HepG2 (cell line): ENCODE data around the gene P2RX7. TPM values are rescaled to one million over a fixed set of nuclear protein-coding genes. Genes with fewer than 3 reads are reported as not detected.

ENCODE experiments used
- ATAC-seq: fragments of 200-7000 bp; cut with Tn5 transposase; 3 replicates; pipeline ENCODE4 v1.9.1; 2020; ENCODE audit warnings: mild to moderate bottlenecking, moderate library complexity
- BruUV-seq: library from RNA; stranded (reverse); fragments of 400-500 nt; replicated peaks from 2 replicates; lab custom pipeline; 2021; lab: Mats Ljungman, UMichigan
- CTCF ChIA-PET: fragments of 300-600 bp; formaldehyde crosslinking; extraction: SDS; loops from one replicate; lab custom pipeline; 2021; ENCODE audit warnings: low total read pairs, inconsistent platforms, low intra/inter-chr PET ratio; lab: Yijun Ruan, JAX
- POLR2A ChIA-PET: fragments of 350-600 bp; sonication (Branson Sonifier 250); formaldehyde crosslinking; loops from one replicate; lab custom pipeline; 2020; ENCODE audit warnings: antibody characterized with exemption, inconsistent platforms; lab: Yijun Ruan, JAX
- DNase-seq: peaks from one replicate; pipeline ENCODE4 v3.0.0-alpha.2; 2015; ENCODE audit warnings: low spot score
- FAIRE-seq: peaks from 3 replicates; lab custom pipeline; 2011; peaks lifted over from hg19 to GRCh38; lab: Jason Lieb, UNC
- H2AFZ ChIP-seq: one replicate; pipeline ENCODE4 v1.6.1; 2011; ENCODE audit warnings: low read length, inconsistent platforms
- H3K27ac ChIP-seq: fragments of 300-600 bp; 3 replicates; pipeline ENCODE4 v1.8.0; 2011; ENCODE audit warnings: mixed run types, mild to moderate bottlenecking, mixed read lengths, low read length, inconsistent platforms; ENCODE audit not compliant: insufficient read depth; ENCODE audit errors: extremely low read length
- H3K27me3 ChIP-seq, 2 experiments: fragments of 200-600 bp in 1 of 2; 2 replicates in 1 of 2; 3 replicates in 1 of 2; pipeline versions ENCODE4 v1.6.0 to v1.8.0; 2011; ENCODE audit warnings: low read length in 2 of 2, mild to moderate bottlenecking in 2 of 2, moderate library complexity in 2 of 2, inconsistent platforms in 1 of 2; ENCODE audit not compliant: insufficient read depth in 2 of 2, control insufficient read depth in 1 of 2
- H3K36me3 ChIP-seq, 2 experiments: fragments of 200-600 bp in 1 of 2; replicated peaks in 1 of 2; 2 replicates in 1 of 2; 3 replicates in 1 of 2; pipeline versions ENCODE4 v1.5.1 to v1.8.0; 2011; ENCODE audit warnings: low read length in 2 of 2, inconsistent platforms in 1 of 2; ENCODE audit not compliant: insufficient read depth in 2 of 2, control insufficient read depth in 1 of 2
- H3K4me1 ChIP-seq: 2 replicates; pipeline ENCODE4 v1.5.1; 2012; ENCODE audit warnings: low read length, inconsistent platforms; ENCODE audit not compliant: insufficient read depth
- H3K4me2 ChIP-seq: 2 replicates; pipeline ENCODE4 v1.6.0; 2011; ENCODE audit warnings: low read depth, low read length, inconsistent platforms
- H3K4me3 ChIP-seq, 3 experiments: fragments of 200-600 bp in 1 of 3; sonication (generic), shearing (Covaris generic) in 1 of 3; replicated peaks in 1 of 3; 2 replicates each; pipeline ENCODE4 v1.5.1; 2011 to 2016; ENCODE audit warnings: low read length in 3 of 3, inconsistent platforms in 2 of 3, low read depth in 2 of 3, mild to moderate bottlenecking in 2 of 3, control low read depth in 1 of 3, mixed read lengths in 1 of 3; ENCODE audit not compliant: insufficient read depth in 1 of 3
- H3K79me2 ChIP-seq: one replicate; pipeline ENCODE4 v1.6.1; 2011; ENCODE audit warnings: low read length, inconsistent platforms; ENCODE audit not compliant: insufficient read depth
- H3K9ac ChIP-seq: 2 replicates; pipeline ENCODE4 v1.6.0; 2011; ENCODE audit warnings: mild to moderate bottlenecking, low read depth, low read length, inconsistent platforms; ENCODE audit not compliant: insufficient read depth
- H3K9me3 ChIP-seq: 2 replicates; pipeline ENCODE4 v1.5.1; 2012; ENCODE audit warnings: mild to moderate bottlenecking, low read length
- H4K20me1 ChIP-seq: 2 replicates; pipeline ENCODE4 v1.6.0; 2011; ENCODE audit warnings: inconsistent platforms, mild to moderate bottlenecking, low read length, moderate library complexity; ENCODE audit not compliant: insufficient read depth
- AKNA ChIP-seq: sonication (generic); formaldehyde crosslinking; IDR thresholded peaks from 2 replicates; pipeline ENCODE4 v1.4.0; 2020; ENCODE audit warnings: missing genetic modification reagents, borderline replicate concordance
- ATAD3A ChIP-seq: sonication (generic); formaldehyde crosslinking; IDR thresholded peaks from 2 replicates; pipeline ENCODE4 v1.4.0; 2020; ENCODE audit warnings: missing genetic modification reagents
- BRCA1 ChIP-seq: sonication (generic); formaldehyde crosslinking; IDR thresholded peaks from 2 replicates; pipeline ENCODE4 v1.4.0; 2020; ENCODE audit warnings: missing genetic modification reagents
- HNF1B ChIP-seq: sonication (generic); formaldehyde crosslinking; IDR thresholded peaks from 2 replicates; pipeline ENCODE4 v1.5.1; 2020; ENCODE audit warnings: mild to moderate bottlenecking, moderate library complexity, missing genetic modification reagents
- HNF4G ChIP-seq, 2 experiments: sonication (generic) in 1 of 2; formaldehyde crosslinking in 1 of 2; IDR thresholded peaks; 2 replicates each; pipeline versions ENCODE4 v1.4.0 to v1.6.1; 2011 to 2020; ENCODE audit warnings: borderline replicate concordance in 2 of 2, low read depth in 2 of 2, mild to moderate bottlenecking in 2 of 2, low read length in 1 of 2, missing genetic modification reagents in 1 of 2, moderate library complexity in 1 of 2
- NR2C2 ChIP-seq: sonication (generic); formaldehyde crosslinking; IDR thresholded peaks from 2 replicates; pipeline ENCODE4 v1.4.0; 2020; ENCODE audit warnings: missing genetic modification reagents, mild to moderate bottlenecking, moderate library complexity, borderline replicate concordance
- SP140L ChIP-seq: sonication (generic); formaldehyde crosslinking; IDR thresholded peaks from 2 replicates; pipeline ENCODE4 v1.4.0; 2020; ENCODE audit warnings: missing genetic modification reagents, borderline replicate concordance
- ZBTB8A ChIP-seq: sonication (generic); formaldehyde crosslinking; IDR thresholded peaks from 2 replicates; pipeline ENCODE4 v1.4.0; 2020; ENCODE audit warnings: mild to moderate bottlenecking, low read depth, missing genetic modification reagents, borderline replicate concordance
- ZNF580 ChIP-seq: IDR thresholded peaks from 2 replicates; pipeline ENCODE4 v1.6.1; 2016; ENCODE audit warnings: low read depth, borderline replicate concordance
- ZNF614 ChIP-seq: IDR thresholded peaks from 2 replicates; pipeline ENCODE4 v1.6.1; 2018; ENCODE audit warnings: missing biosample characterization, missing genetic modification reagents, inconsistent platforms, borderline replicate concordance
- ZNF768 ChIP-seq: sonication (generic); formaldehyde crosslinking; IDR thresholded peaks from 2 replicates; pipeline ENCODE4 v1.4.0; 2020; ENCODE audit warnings: missing genetic modification reagents
- WGBS: methylation state at CpG from one replicate; pipeline ENCODE4 v1.1.6; 2017; ENCODE audit warnings: low lambda C conversion rate; 5-methylcytosine and 5-hydroxymethylcytosine counted together
- in situ Hi-C: cut with HindIII; loops from 2 replicates; pipeline ENCODE4 v1.10.0; 2017; ENCODE audit warnings: low pct_unique_long_range_greater_than_20kb; ENCODE audit not compliant: extremely low pct_ligation_motif_present
- intact Hi-C: fragments of 100-400 bp; cut with micrococcal nuclease; formaldehyde crosslinking; loops from one replicate; pipeline ENCODE4 v1.10.0; 2022; ENCODE audit not compliant: unreplicated experiment
- polyA plus RNA-seq, 8 experiments: library from polyadenylated mRNA; depleted of rRNA in 3 of 8; stranded (reverse) in 7 of 8; unstranded in 1 of 8; fragments of >200 nt; fragmentation: Illumina TruSeq in 4 of 8; extraction: Trizol in 4 of 8; gene quantifications; 2 replicates each; pipeline versions ENCODE4 v1.2.1 to v1.2.3, GENCODE V29; 2011 to 2016; ENCODE audit warnings: low read depth in 4 of 8, missing spikeins in 1 of 8, mixed read lengths in 1 of 8; ENCODE audit not compliant: insufficient read depth in 1 of 8
- total RNA-seq, 5 experiments: library from RNA; depleted of rRNA; stranded (reverse); fragments of >200 nt; fragmentation: Illumina TruSeq; extraction: Trizol; gene quantifications; 2 replicates each; pipeline ENCODE4 v1.2.3, GENCODE V29; 2016; ENCODE audit warnings: low read depth in 1 of 5
- TF ChIP-seq, protein P1 (sequence below): sonication (generic); formaldehyde crosslinking; IDR thresholded peaks from 2 replicates; pipeline ENCODE4 v1.4.0; 2020; ENCODE audit warnings: mild to moderate bottlenecking, missing genetic modification reagents
- TF ChIP-seq, protein P2 (sequence below): sonication (generic); formaldehyde crosslinking; IDR thresholded peaks from 2 replicates; pipeline ENCODE4 v1.8.0; 2022; ENCODE audit warnings: mild to moderate bottlenecking, missing genetic modification reagents

P2RX7 gene
- total and polyA plus RNA-seq, 2 of the 13 experiments (the other 11 are each of a cell fraction or from before 2014, with no cell fraction given): 0.13 to 0.73 TPM

GRCh38 chr12:121219353-121219986, 86.8 kb downstream of the P2RX7 start:
- FAIRE-seq (no peak), DNase-seq (no peak), ATAC-seq (no peak)
- POLR2A ChIA-PET: no interaction called here
- peaks cover 3 to 5% of the 10 kb centered on the region in 2 experiments; a peak in 2 of 5 replicates for H3K36me3 ChIP-seq
- H3K9ac ChIP-seq: no peak overlapping the region
- H2AFZ ChIP-seq: no peak overlapping the region
- intact Hi-C loops (loop anchor here (10.0 kb wide), 1 partner anchor 105 kb away; no protein-coding TSS in a partner anchor), in situ Hi-C loops (no loop called here)
- WGBS: 95% methylated on average over 3 of the region's 3 CpGs
- H4K20me1 ChIP-seq: no peaks in the 10 kb centered on the region
- H3K79me2 ChIP-seq: no peaks in the 10 kb centered on the region
- no peak overlapping the region for H3K4me3 ChIP-seq
- CTCF ChIA-PET: no interaction called here
- H3K4me1 ChIP-seq: peaks cover 36% of the 10 kb centered on the region
- no peaks in the 10 kb centered on the region for H3K27me3 ChIP-seq
- no peak overlapping the region for H3K4me2 ChIP-seq
- no peak overlapping the region for H3K27ac ChIP-seq
- no peaks in the 10 kb centered on the region for H3K9me3 ChIP-seq
- no TSS peak for BruUV-seq
- TF ChIP-seq, protein P1, sequence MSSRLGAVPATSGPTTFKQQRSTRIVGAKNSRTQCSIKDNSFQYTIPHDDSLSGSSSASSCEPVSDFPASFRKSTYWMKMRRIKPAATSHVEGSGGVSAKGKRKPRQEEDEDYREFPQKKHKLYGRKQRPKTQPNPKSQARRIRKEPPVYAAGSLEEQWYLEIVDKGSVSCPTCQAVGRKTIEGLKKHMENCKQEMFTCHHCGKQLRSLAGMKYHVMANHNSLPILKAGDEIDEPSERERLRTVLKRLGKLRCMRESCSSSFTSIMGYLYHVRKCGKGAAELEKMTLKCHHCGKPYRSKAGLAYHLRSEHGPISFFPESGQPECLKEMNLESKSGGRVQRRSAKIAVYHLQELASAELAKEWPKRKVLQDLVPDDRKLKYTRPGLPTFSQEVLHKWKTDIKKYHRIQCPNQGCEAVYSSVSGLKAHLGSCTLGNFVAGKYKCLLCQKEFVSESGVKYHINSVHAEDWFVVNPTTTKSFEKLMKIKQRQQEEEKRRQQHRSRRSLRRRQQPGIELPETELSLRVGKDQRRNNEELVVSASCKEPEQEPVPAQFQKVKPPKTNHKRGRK (CRISPR knock-in tag): no peak
- TF ChIP-seq, protein P2, sequence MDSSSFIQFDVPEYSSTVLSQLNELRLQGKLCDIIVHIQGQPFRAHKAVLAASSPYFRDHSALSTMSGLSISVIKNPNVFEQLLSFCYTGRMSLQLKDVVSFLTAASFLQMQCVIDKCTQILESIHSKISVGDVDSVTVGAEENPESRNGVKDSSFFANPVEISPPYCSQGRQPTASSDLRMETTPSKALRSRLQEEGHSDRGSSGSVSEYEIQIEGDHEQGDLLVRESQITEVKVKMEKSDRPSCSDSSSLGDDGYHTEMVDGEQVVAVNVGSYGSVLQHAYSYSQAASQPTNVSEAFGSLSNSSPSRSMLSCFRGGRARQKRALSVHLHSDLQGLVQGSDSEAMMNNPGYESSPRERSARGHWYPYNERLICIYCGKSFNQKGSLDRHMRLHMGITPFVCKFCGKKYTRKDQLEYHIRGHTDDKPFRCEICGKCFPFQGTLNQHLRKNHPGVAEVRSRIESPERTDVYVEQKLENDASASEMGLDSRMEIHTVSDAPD: no peak
- TF ChIP-seq ZNF614 (CRISPR knock-in tag): no peak
- no peak for TF ChIP-seq HNF4G (IDR thresholded peaks at IDR 0.05; ENCODE audit: borderline replicate concordance, low read depth, low read length)
- no peak for TF ChIP-seq HNF4G (CRISPR knock-in tag; IDR thresholded peaks at IDR 0.05; ENCODE audit: borderline replicate concordance, low read depth)
- TF ChIP-seq BRCA1 (CRISPR knock-in tag): no peak
- no peak for TF ChIP-seq NR2C2 (CRISPR knock-in tag)
- TF ChIP-seq ZNF768 (CRISPR knock-in tag): no peak
- TF ChIP-seq AKNA (CRISPR knock-in tag): no peak
- no peak for TF ChIP-seq SP140L (CRISPR knock-in tag)
- no peak for TF ChIP-seq ZBTB8A (CRISPR knock-in tag)
- TF ChIP-seq ZNF580 (CRISPR knock-in tag): no peak
- TF ChIP-seq ATAD3A (CRISPR knock-in tag): no peak
- TF ChIP-seq HNF1B (CRISPR knock-in tag): no peak
